Middle frontal gyrus (tissue), 1 donor: ENCODE measurements around the gene NDEL1.
A peak's percentile ranks its signal among the peaks of the same experiment; 100 is the strongest.

Source experiments
- DNase-seq: peaks from one replicate; pipeline ENCODE4 v3.0.0-alpha.2; 2015; ENCODE audit warnings: low spot score; ENCODE audit errors: extremely low spot score

NDEL1 gene

DNA sequence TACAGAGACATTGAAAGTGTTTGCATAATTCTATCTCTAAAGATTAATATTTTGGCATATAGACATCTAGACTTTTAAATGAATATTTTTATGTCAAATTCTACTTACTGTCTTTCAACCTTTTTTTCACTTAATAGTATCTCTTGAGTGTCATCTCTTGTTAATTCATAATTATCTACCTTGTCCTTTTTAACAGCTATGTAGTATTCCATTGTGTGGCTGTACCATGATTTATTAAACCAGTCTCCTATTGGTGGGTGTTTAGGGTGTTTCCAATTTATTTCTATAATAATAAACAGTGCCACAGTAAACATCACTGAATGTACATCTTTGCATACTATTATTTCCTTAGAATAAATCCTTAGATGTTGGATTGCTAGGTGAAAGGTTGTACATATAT is 21.7 kb upstream of the NDEL1 start:
- no peak for DNase-seq

DNA sequence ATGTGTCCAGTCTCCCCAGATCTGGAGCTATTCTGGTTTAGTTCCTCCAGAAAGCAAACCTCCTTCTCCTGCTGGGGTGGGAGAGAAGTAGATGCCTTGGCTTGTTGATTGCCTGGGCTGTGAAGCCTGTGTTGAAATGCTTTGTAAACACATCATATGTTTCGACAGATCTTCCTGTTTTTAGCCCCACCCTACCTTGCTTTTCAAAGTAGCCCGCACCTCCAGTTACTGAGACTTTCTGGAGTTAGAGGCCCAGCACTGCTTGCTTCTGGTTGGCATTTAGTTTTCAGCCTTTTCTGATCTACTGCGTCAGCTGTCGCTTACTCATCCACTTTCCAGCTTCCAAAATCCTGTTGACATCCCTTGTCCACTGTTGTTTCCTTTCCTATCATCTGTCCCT is 17.9 kb upstream of the NDEL1 start:
- DNase-seq = no peak

DNA sequence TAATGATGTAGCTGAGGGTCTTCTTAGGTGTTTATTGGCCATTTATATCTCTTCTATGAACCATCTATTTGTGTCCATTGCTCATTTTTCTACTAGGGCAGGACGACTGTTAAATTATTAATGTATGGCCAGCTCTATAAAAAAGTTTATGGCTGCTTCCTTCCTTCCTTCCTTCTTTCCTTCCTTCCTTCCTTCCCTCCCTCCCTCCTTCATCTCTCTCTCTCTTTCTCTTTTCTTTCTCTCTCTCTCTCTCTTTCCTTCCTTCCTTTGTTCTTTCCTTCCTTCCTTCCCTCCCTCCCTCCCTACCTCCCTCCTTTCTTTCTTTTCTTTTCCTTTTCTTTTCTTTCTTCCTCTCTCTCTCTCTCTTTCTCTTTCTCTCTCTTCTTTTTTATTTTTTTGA is 17.2 kb upstream of the NDEL1 start:
- DNase-seq = no peak

DNA sequence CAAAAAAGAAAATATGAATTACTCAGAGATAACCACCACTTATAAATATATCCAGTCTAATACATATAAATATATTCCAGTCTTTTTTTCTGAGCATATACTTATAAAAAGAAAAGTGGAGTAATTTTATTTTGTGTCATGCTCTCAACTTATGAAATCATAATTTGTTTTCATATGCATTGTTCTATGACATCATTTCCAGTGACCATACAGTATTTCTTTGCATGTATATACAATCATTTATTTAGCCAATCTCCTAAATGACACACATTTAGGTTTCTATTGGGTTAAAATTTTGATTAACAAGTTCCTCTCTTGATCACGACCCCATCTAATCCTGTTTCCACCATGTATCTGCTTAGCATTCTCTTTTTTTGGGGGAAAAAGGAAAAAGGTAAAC is 16.4 kb upstream of the NDEL1 start:
- DNase-seq = no peak

GRCh38 chr17:8420041-8420934 is 15.4 kb upstream of the NDEL1 start:
- no peak for DNase-seq

DNA sequence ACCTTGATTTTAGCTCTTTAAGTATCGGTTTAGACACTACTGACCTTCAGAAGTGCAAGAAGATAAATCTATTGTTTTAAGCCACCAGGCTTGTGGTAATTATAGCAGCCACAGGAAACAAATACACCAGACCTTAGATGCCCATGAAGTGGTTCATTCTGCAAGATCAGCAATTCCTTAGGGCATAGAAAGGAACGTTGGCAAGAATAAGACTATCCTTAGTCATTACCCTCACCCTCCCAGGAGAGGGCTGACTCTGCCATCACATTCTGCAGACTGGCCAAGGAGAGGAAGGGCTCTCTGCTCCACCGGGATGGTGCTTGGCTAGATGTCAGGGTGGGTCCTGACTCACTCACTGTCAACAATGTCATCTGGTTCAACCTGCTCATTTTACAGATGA is 14.1 kb upstream of the NDEL1 start:
- DNase-seq = no peak

GRCh38 chr17:8426094-8426720 is 9.5 kb upstream of the NDEL1 start:
- DNase-seq = no peak

DNA sequence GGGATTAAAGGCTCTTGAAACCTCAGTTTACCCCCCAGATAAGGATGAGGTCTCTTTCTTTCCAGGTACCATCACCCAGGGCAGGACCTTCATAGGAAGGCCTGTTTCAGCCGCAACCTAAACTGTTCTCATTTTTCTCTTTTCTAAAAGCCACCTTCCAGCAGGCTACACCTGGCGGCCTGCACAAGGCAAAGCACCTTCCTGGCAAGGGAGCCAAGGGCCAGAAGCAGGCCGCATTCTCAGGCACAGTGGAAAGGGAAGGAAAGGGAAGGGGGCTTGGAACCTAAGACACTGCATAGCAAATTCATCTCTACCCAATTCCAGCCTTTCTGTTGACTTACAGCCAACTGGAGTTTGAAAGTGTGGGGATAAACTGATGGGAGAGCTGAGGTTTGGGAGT is 8.9 kb upstream of the NDEL1 start:
- no peak for DNase-seq

DNA sequence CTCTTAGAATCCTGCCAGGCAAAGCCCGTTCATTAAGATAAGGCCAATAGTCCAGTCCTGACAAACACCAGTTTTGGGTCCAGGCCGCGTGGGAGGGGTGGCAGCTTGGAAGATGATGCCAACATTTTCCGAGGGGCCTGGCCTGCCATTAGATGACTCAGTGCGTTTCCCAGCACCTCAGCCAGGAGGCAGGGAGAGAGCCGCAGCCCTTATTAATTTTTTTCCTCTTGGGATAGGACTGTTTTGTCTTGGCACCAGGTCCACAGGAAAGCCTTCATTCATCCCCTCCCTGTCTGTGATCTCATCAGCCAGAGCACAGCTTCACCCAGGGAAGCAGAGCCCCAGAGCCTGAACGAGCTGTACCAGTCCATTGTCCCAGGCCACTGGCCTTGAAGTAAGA is 4.7 kb upstream of the NDEL1 start:
- no peak for DNase-seq

DNA sequence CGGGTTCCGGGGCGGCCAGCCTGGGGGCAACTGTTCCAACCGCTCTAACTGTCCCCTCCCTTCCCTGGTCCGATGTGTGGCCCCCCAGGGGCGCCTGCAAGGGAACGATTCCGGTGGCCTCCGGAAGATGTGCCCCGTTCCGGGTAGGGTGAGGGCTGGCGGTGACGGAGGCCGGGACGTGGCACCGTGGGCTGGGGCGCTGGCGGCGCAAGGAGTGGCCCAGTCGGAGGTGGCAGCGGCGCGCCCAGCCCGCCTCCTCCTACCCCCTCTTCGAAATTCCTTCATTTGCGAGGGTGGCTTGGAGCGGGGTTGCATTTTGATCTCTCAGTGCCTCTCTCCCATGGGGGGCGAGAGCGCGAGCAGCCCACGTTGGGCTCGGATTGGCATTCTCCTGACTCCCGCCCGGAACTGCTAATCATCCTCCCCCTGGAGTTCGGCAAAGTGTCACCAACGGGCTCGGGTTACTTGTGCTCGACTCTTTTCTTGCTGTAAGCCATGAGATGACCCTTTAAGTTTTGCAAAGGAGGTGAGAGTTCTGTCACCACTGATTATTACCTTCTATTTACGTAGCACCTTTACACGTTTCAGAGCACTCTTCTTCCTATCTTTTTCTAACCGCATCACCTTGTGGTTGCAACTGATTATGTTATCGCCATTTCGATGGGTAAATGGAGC is 622 bp downstream of the NDEL1 start:
- peak; percentile 22 for DNase-seq

DNA sequence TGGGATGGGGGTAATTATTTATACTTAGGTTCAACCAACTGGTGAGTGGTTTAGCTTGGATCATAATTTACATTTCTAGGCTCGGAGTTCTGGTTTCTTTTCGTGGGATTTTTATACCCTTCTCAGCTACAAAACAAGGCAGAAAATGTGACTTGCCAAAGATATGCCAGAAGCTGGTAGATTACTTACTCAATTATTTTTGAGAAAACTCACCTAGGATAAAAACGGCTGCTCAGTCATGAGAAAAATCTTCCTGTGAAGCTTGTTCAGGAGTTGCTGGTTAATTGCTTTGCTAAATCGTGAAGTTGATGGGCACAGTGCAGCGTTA is 1.1 kb downstream of the NDEL1 start:
- DNase-seq = no peak

DNA sequence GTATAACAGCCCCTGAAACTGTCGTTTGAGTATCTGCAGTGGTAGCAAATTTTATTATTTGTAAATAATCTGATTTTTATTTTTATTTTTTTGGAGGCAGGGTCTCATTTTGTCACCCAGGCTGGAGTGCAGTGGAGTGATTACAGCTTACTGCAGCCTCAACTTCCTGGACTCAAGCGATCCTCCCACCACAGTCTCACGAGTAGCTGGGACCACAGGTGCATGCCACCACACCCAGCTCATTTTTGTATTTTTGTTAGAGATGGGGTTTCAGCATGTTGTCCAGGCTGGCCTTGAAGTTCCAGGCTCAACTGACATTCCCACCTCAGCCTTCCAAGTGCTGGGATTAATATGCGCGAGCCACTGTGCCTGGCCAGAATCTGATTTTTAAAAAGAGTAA is 2.8 kb downstream of the NDEL1 start:
- no peak for DNase-seq

DNA sequence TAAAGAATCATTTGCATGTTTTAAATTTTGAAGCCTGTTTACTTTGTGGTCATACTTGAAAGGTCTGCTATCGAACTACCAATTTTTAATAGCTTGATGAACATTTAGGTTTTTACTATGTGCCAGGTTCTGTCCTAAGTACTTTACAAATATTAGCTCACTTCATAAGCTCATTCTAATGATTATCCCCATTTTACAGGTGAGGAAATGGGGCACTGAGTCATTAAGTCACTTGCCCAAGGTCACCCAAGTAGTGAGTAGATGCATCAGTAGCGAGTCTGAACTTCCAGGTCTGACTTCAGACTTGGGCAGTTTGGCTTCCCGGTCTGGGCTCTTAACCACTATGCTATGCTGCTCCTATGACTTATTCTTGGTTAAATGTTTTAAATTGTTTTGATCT is 4.0 kb downstream of the NDEL1 start:
- no peak for DNase-seq

- DNase-seq = no peak
These were observed 6.0 kb downstream of the NDEL1 start for GRCh38 chr17:8441690-8442089.

GRCh38 chr17:8442310-8442709 is 6.6 kb downstream of the NDEL1 start:
- no peak for DNase-seq

DNA sequence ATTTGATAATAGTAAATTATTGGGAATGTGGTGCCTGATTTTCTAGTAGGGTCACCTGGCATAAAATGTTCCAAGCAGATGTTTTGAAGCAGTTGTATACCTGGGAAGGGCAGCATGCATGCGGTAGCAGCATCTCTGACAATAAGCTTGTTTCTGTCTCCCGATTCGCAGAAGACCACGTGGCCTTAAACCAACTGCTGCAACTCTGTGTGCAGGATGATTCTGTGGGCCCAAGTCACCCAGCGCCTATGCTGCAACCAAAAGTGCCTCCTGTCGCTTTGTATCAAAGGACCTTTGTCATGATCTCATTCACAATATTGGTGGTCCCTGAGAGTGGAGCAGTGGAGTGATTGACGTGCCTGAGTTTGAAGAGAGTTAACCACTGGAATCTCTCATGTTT is 8.1 kb downstream of the NDEL1 start:
- DNase-seq = no peak

DNA sequence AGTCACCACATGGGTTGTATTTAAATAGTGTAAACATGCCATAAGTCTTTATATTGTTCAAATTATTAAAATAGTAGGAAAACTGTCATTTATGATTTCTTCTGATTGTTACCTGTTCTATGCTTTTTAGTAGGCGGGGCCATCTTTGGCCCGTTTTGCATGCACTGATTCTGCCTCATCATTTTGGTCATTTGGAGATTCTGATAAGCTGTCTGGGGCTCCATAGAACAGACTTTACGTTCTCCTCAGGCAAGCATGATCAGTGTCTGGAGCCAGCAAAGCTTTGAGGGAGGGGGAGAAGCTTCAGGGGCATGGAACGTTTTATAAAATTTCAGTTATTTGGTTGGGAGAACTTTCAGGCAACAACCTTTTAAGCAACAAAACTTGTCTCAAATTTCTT is 8.8 kb downstream of the NDEL1 start:
- no peak for DNase-seq

- no peak for DNase-seq
These were observed 9.9 kb downstream of the NDEL1 start for GRCh38 chr17:8445536-8445935.

- DNase-seq = no peak
These were observed 12.1 kb downstream of the NDEL1 start for GRCh38 chr17:8447799-8448198.

GRCh38 chr17:8448310-8448709 is 12.6 kb downstream of the NDEL1 start:
- DNase-seq = no peak

GRCh38 chr17:8451933-8452614 is 16.4 kb downstream of the NDEL1 start:
- DNase-seq = no peak

GRCh38 chr17:8453326-8453725 is 17.6 kb downstream of the NDEL1 start:
- no peak for DNase-seq
